Hepatic stellate cell (primary cell): ENCODE data around the gene VRK3.
A peak's percentile ranks its signal among the peaks of the same experiment; 100 is the strongest.
"Not testable (repeated sequence)": the region's sequence is repeated elsewhere in the genome, so short reads cannot be mapped to it uniquely, and the experiment has no call there.

Experiments
- DNase-seq: peaks from one replicate; pipeline ENCODE4 v3.0.0; 2011; ENCODE audit warnings: low spot score

VRK3 gene

GRCh38 chr19:50025022-50025793, at the start of gene VRK3:
TSS of gene VRK3 (minus strand) at chr19:50025372. CDS start at chr19:50016162, 9,210 bp downstream.
- peak; percentile 98 for DNase-seq

GRCh38 chr19:50068382-50068781, 43.2 kb upstream of the VRK3 start:
- DNase-seq, result not testable (repeated sequence)

GRCh38 chr19:50067575-50067974, 42.4 kb upstream of the VRK3 start:
- DNase-seq, result no peak

GRCh38 chr19:50065938-50066337, 40.8 kb upstream of the VRK3 start:
- DNase-seq, result no peak

- DNase-seq, result no peak
Measured at GRCh38 chr19:50061650-50062049, 36.5 kb upstream of the VRK3 start.

- no peak for DNase-seq
Measured at GRCh38 chr19:50060107-50060506, 34.9 kb upstream of the VRK3 start.

- no peak for DNase-seq
Measured at GRCh38 chr19:50059045-50059444, 33.9 kb upstream of the VRK3 start.

- DNase-seq, result no peak
Measured at GRCh38 chr19:50058425-50058824, 33.3 kb upstream of the VRK3 start.

- DNase-seq, result no peak
Measured at GRCh38 chr19:50053119-50053518, 27.9 kb upstream of the VRK3 start.

- DNase-seq, result no peak
Measured at GRCh38 chr19:50051964-50052363, 26.8 kb upstream of the VRK3 start.

- DNase-seq, result not testable (repeated sequence)
Measured at GRCh38 chr19:50051228-50051895, 26.2 kb upstream of the VRK3 start.

GRCh38 chr19:50050406-50051227, 25.4 kb upstream of the VRK3 start:
- DNase-seq, result peak; percentile 73

- no peak for DNase-seq
Measured at GRCh38 chr19:50047671-50048070, 22.5 kb upstream of the VRK3 start.

GRCh38 chr19:50046649-50047503, 21.7 kb upstream of the VRK3 start:
- no peak for DNase-seq

- no peak for DNase-seq
Measured at GRCh38 chr19:50044922-50045321, 19.8 kb upstream of the VRK3 start.

GRCh38 chr19:50043967-50044366, 18.8 kb upstream of the VRK3 start:
- no peak for DNase-seq

GRCh38 chr19:50042363-50043024, 17.3 kb upstream of the VRK3 start:
- DNase-seq, result no peak

GRCh38 chr19:50040967-50041366, 15.8 kb upstream of the VRK3 start:
- DNase-seq, result no peak

GRCh38 chr19:50039968-50040367, 14.8 kb upstream of the VRK3 start:
- no peak for DNase-seq

GRCh38 chr19:50036908-50037307, 11.7 kb upstream of the VRK3 start:
- DNase-seq, result no peak

GRCh38 chr19:50030937-50031336, 5.8 kb upstream of the VRK3 start:
- no peak for DNase-seq
